GM04504 (cell line): Measurements from ENCODE around the gene ZNF274.
A peak's percentile ranks its signal among the peaks of the same experiment; 100 is the strongest.
"Not testable (repeated sequence)": the region's sequence is repeated elsewhere in the genome, so short reads cannot be mapped to it uniquely, and the experiment has no call there.

Experiments used
- DNase-seq: peaks from one replicate; pipeline ENCODE4 v3.0.0-alpha.2; 2012; ENCODE audit warnings: low read depth

ZNF274 gene

DNA sequence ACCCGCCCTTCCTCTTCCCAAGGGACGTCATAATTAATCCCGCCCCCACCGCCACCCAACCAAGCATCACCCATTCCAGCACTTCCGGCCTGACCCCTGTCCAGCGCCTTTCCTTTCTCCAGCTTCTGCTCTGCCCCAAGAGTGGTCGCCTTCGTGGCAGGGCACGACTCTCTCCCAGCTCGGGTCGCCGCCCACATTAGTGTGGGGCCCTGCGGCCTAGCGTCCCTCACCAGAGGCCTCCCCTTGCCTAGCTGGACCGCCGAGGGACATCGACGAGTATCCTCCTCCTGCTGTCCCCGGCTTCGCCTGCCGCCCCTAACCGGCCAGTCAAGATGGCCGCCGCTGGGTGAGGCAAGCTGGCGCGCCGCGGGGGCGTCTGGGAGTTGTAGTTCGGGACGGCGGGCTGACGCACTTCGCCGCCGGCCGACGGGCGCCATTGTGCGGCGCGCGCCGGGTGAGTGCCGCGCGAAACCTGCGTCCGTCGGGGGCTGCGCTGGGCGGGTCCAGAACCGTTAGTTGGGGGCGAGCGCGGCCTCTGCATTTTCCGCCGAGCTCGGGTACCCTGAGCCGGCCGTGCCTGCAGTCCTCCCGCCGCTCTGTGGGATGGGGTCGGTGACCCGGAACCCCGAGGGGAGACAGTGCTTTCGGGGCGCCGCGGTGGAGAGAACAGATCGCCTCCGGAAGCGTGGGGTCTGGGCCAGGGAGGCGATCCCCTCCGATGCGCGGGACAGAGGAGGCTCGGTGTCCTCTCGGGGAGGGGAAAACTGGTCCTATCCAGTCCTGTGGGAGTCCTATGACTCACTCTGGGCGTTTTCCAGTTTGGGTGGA is at the start of gene ZNF274:
ZNF274 (plus strand) TSS at position 73 of the 828 bp plus-strand sequence. CDS start 905 bp downstream, outside the sequence.
- DNase-seq, result peak; percentile 84

- DNase-seq, result no peak
Observed at GRCh38 chr19:58134244-58134643, 48.6 kb upstream of the ZNF274 start.

- no peak for DNase-seq
Observed at GRCh38 chr19:58145849-58146248, 37.0 kb upstream of the ZNF274 start.

DNA sequence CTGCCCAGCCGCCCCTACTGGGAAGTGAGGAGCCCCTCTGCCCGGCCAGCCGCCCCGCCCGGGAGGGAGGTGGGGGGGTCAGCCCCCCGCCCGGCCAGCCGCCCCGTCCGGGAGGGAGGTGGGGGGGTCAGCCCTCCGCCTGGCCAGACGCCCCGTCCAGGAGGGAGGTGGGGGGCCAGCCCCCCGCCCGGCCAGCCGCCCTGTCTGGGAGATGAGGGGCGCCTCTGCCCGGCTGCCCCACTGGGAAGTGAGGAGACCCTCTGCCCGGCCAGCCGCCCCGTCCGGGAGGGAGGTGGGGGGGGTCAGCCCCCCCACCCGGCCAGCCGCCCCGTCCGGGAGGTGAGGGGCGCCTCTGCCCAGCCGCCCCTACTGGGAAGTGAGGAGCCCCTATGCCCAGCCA is 35.4 kb upstream of the ZNF274 start:
- not testable (repeated sequence) for DNase-seq

DNA sequence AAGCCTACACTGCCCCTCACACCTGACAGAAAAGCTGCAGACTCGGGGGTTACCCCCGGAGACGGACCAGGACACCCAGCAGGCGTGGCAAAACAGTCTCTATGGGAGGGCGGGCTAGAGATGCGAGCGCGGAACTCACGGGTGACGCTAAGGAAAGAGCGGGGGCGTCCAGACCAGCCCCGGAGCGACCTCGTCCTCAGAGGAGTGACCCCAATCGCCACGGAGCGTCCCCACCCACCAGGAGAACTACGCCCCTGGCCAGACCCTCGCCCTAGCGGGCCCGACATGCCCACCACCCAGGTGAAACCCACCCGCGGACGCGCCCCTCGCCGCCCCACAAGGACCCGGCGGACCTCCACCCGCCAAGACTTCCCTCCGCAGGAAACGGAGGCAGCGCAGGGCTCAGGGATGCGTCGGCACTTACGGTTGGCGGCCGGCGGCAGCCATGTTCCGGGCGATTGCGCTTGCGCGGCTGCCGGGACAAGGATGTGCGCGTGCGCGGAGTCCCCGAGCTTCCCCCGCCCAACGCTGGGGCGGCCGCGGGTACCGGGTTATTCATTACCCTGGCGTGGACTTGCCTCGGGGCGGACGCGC is 32.4 kb upstream of the ZNF274 start, which contains the start of gene ZNF329:
ZNF329 (minus strand) TSS at position 462 of the 594 bp plus-strand sequence. CDS start 21,286 bp downstream, outside the sequence.
- DNase-seq, result peak; percentile 51

GRCh38 chr19:58153386-58153785 is 29.5 kb upstream of the ZNF274 start:
- no peak for DNase-seq

- peak; percentile 26 for DNase-seq
Observed at GRCh38 chr19:58154287-58154678, 28.6 kb upstream of the ZNF274 start.

DNA sequence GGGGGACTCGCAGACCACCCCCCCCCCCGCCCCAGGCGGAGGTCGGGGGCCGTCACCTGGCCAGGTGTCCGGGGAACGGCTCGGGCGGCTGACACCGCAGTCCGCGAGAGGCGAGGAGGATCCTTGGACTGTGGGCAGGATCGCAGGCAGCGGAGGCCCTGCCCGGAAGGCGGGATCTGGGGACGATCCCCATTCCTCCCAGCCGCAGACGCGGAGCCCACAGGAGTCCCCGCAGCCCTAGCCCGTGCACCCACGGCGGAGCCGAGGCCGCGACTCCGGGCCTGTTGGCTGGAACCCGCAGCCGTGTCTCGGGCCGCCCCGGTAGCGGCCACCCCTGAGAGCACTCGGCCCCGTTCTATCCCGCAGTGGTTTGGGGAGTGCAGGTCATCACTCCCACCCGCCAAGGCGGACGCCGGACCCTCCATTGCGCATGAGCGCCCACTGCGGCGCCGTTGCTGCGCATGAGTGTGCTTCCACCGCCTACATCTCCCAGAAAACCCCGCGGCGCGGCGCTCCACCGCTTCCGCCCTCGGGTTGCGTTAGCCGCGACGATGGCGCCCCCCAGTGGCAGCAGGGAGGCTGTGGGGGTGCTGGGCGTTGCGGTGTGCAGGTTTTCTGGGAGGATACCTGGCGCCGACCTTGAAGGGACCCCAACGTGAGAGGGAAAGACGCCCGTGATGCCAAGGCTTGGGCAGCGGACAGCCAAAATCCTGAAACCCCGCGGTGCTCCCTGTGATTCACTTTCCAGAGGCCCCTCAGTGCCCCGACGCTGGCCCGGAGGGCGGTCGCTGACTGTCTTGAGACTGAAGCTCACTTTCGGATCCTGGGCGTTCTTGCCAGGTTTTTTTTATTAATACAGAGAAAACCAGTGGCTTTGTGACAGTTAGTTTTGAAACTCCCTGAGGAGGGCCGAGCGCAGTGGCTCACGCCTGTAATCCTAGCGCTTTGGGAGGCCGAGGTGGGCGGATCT is 27.9 kb upstream of the ZNF274 start:
- DNase-seq, result peak; percentile 87

GRCh38 chr19:58157045-58157728 is 25.7 kb upstream of the ZNF274 start:
- no peak for DNase-seq

DNA sequence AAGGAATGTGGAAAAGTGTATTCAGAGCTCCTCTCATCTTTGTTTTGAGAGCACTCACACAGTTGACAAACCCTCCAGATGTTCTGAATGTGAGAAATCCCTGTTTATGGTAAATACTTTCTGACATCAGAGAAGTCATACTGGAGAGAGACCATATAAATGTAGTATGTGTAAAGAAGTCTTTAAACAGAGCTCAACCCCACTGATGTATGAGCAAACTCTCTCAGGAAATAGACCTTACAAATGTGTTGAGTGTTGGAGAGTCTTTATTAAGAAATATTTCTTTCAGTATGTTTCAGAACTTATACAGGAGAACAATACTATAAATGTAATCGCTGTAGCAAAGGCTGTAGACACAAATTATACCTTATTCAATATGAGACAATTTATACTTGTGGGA is 16.6 kb upstream of the ZNF274 start:
- no peak for DNase-seq

GRCh38 chr19:58166708-58167280 is 16.1 kb upstream of the ZNF274 start:
- no peak for DNase-seq

- DNase-seq, result no peak
Observed at GRCh38 chr19:58170860-58171259, 12.0 kb upstream of the ZNF274 start.

GRCh38 chr19:58181902-58182576 is 822 bp upstream of the ZNF274 start:
- no peak for DNase-seq

DNA sequence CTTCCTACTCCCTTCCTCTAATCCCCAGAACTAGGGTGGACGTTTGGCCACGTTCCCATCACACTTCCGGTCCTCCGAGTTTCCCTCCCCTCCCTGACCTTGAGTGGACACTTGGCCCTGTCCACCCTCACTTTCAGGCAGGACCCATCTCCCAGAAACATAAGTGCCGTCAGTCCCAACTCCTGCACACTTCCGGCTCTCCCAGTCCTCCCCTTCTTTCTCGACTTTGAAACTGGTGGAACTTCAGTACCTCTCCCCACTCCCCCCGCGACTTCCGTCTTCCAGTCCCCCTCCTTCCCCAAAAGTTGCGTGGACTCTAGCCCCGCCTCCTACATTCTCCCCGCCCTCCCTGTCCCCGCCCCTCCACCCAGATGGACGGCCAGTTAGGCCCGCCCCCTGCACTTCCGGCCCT is 278 bp upstream of the ZNF274 start:
- DNase-seq, result no peak

DNA sequence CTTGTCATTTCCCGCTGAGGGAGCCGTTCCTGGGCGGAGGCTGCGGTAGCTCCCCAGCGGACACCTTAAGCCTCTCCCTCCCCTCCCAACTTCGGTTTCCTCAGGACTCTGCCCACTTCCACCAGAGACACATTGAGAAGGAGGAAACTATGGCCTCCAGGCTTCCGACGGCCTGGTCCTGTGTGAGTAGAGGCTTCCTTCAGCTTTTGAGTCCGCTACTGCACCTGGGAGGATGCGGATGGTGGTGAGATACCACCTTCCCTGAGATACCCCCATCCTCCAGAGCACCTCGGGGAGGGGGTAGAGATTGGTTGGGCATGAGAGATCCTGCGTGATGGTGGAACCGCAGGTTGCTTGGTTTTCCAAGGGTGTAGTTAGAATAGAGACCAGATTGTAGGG is 955 bp downstream of the ZNF274 start:
- no peak for DNase-seq

DNA sequence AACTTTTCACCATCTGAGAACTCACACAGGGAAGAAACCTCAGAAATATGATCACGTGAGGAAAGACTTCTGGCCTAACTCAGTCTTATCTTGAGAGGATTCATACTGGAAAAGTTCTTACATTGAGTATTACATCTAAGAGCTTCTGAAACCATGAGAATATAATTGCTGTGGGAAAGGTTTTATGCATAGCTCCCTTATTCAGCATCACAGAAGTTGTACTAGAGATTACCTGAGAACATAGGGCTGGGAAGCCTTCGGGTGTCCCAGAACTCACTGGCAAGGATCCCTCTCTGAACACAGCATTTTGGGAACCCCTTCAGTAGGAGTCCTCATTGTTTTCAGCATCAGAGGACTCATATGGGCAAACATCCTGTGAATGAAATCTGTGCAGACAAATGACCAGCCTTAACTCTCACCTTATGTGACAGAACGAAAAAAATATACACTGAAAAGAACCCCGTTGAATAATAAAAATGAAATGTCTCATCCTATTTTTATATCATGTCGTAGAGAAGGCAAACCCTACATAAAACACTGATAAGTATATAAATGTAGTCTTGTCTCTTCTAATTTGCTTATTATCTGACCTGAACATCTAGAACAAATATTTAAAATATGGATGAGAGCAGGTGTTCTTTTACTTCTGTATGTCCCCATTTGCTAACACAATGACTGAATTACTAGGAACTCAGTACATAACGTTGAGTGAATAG is 14.2 kb downstream of the ZNF274 start:
- peak; percentile 1 for DNase-seq

DNA sequence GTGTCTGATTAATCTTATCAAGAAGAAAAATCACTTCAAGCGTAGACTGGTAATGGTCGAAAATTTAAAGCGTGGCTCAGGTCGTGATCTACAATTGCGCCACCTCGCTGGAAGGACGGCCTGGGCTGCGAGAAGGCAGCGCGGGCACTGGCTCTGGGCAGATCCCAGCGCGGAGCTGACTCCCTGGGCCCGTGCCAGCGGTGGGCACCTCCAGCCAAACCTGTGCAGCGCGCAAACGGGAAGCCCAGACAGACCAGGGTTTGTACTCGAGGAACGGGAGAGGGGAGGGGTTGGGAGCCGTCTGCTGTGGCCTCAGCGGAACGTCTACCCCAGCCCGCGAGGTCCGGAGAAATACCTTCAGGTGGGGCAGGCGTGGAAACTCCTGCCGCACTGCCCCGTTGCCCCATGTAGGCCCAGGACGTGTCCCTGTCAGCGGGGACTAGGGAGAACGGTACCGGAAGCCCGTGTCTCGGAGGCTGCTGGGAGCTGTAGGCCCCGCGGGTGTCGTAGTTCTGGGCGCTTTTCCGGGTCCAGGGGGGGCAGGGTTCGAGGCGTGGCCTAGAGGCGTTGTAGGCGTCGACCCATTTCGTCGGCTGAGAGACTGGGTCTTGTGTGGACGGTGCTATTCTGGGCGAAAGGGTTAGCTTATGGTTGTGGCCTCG is 21.1 kb downstream of the ZNF274 start:
- no peak for DNase-seq

- no peak for DNase-seq
Observed at GRCh38 chr19:58204566-58204965, 21.7 kb downstream of the ZNF274 start.

GRCh38 chr19:58209577-58209976 is 26.7 kb downstream of the ZNF274 start:
- no peak for DNase-seq
